Activated CD4-positive, alpha-beta T cell treated with anti-CD3 and anti-CD28 coated beads, Interleukin-2, Interleukin-4, amounts not matched to agents 100 ng/mL and 50 ng/mL, durations not matched to agents 16 hours and 8 hours (primary cell): ENCODE data around the gene BTG1.

Experiments used
- DNase-seq: peaks from one replicate; pipeline ENCODE4 v3.0.0-alpha.2; 2020; ENCODE audit warnings: low spot score

BTG1 gene

DNA sequence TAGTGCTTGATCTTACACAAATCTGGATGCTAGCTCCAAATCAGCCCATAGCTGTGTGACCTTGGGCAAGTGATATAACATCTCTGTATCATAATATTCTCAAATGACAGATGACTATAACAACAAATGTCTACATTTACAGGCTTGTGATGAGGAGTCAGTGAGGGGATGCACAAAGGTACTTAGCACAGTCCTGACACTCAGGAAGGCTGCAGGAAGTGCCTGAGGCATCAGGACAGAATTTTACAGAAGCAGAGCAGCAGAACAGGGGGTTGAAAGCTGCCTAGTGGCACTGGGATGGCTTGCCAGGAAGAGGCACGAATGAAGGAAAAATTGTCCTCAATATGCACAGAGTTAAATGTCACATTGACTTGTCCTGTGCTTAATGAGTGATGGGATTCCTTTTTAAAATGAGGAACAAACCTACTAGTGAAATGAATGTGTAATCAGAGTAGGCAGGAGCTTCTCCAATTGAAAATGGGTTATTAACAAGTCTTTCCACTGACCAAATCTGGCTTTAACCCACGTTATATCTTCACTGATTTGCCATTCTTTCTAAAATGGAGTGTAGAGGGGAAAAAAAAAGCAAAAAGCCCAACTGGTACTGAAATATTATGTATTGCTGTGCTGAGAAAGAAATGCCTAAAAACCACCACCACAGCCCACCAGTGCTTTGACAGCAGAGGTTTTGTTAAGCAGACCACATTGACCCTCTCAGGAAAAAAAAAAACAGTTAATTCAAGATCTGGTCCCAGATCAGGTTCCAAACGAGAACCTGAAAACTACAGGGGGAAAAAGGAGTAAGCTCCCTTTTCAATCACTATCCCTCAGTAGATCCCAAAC, 11.6 kb downstream of the BTG1 start:
- DNase-seq, result no peak

DNA sequence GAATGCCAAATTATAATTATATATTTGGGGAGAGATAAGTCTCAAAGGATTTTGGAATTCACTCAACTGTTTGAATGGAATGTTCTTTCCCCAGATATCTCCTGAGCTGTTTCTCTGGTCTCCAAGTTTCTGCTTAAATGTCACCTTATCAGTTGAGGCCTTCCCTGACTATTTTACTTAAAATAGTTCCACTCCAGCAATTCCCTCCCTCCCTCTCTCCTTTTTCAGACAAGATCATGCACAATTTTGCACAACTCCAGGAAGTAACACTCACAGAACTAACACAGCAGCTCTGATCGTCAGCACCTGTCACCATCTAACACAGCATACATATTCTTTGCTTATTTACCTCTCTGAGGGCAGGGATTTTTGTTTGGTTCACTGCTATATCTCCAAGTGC, 12.5 kb downstream of the BTG1 start:
- no peak for DNase-seq

DNA sequence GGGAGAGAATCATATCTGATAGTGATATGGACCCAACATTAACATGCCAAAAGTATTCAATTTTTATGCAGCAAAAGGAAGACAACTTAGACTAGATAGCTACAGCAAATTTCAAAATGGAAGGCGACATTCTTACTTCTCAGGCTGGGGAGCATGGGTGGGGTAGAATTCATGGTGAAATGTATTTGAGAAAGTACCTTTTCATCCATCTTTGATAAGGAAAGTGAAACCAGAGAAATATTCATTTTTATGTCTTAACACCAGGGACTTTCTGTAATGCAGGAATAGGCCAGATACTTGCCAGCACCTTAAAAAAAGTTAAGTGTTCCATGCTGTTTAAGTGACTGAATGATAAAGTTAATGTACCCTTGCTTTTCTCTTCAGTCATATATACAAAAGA, 13.4 kb downstream of the BTG1 start:
- no peak for DNase-seq

DNA sequence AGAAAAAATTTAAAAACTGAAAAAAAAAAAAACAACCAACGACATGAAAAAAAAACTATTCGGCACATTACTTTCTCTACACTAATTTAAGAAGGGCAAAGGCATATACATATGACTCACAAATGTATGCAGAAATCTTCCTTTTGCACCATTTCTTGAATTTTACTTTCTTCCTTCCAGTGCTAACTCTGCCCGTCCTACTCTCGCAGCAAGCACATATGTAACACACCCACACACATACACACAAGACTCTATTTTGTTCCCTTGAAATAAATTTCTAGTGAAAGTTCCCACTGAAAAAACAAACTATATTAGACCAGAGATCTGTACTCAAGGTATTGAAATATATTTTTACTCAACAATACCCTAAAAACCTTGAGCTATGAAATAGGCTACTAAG, 14.6 kb downstream of the BTG1 start:
- no peak for DNase-seq

DNA sequence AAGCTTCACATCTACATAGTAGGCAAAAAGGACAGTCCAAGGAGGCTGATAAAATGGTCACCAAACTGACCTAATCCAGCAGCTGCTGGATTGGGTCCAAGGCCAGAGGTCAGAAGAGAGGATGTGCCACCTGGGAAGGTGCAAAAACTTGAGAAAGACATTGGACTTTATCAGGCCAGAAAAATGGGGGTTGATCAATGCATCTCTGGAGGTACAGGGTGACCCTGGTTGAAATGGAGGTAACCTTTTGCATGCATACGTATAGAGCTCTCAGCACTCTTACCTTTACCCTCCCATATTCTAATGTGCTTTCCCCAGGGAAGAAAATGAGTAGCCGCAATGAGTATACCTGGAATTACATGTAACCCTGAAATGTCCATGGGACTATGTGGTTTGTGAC, 16.0 kb downstream of the BTG1 start:
- DNase-seq, result no peak

DNA sequence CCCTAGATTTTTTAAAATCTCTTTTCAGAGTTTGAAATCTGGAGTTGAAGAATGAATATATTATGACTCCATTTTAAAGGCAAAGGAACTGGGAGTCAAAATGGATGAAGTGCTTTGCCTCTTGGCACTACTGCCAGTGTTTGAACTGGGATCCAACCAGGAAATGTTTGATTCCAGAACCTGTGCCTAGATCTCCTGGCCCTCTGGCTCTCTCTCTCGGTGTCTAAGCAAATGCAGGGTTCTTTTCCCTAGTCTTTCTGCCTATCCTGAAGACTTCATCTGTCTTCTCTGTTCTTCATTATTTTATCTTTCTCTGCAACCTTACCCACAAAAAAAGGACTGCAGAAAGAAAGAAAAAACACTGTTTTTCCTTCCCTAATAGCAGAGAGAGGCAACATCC, 17.0 kb downstream of the BTG1 start:
- DNase-seq, result no peak

DNA sequence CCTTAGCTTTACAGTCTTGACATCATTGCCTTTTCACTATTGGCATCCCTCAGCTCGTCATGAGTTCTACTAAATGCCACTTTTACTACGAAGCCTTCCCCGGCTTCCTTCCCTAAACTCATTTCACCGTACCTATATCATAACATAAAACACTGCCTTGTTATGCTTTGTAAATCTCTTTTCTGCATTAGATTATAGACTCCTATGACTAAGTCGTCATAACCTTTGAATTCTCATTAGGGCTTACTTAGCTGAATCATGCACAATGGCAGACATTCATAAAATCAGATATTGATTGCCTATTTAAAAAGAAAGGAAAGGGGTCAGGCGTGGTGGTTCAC, 21.0 kb downstream of the BTG1 start:
- no peak for DNase-seq

DNA sequence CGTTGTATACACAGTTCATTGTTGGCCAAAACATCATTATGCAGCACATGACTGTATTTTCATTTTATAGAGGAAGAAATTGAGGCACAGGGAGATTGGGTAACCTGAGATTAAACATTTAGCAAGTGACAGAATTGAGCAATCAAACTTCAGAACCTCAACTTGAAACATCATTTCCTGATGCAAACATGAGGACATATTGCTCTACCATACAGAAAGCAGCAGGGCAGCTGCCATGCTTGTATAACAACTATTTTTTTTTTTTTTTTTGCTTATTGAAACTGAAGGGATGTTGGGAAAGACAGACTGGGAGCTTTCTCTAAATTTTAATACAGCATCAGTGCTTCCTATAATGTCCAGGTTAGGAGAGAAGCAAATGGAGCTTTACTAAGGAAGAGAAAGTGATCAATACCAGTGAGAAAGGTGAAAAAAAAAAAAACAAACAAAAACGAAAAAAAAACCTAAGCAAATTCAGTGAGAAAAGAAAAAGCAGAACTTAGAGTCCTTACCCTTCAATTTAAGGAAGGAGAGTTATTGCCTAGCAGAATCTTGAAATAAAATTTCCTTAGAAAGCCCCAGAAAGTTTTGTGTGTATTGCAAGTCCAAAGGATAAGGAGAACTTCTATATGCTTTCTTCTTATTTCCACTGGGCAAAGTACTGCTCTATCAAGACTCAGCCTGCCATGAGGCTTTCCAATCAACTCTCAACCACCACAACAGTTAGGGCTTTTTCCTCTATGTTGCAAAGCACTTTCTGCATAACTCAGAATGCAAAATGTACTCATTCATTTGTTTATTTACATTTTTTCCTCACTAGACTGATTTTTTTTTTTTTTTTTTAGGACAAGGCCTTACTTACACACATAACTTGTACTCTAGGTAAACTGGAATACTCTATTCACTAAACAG, 21.6 kb downstream of the BTG1 start:
- DNase-seq, result no peak

DNA sequence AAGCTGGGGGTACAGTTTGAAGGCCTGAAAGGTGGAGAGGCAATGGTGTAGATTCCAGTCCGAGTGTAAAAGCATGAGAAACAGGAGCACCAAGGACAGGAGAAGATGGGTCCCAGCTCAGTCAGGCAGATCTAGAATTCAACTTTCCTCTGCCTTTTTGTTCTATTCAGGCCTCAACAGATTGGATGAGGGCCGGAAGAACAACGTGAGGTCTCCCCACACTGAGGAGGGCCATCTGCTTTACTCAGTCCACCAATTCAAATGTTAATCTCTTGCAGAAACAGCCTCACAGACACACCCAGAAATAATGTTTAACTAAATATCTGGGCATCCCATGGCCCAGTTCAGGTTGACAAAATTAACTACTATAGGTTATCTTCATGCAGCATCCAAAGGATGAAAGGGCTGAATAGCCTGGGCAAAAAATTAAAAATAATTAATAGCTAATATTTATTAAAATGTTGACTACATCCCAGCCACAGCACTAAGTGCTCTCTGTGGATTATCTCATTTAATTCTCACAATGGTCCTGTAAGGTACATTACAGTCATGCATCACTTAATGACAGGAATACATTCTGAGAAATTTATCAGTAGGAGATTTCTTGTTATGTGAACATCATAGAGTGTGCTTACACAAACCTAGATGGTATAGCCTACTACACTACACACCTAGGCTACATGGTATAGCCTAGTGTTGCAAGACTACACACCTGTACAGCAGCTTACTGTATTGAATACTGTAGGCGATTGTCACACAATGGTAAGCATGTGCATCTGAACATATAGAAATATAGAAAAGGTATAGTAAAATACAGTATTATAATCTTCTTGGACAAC, 22.5 kb downstream of the BTG1 start:
- DNase-seq, result no peak

DNA sequence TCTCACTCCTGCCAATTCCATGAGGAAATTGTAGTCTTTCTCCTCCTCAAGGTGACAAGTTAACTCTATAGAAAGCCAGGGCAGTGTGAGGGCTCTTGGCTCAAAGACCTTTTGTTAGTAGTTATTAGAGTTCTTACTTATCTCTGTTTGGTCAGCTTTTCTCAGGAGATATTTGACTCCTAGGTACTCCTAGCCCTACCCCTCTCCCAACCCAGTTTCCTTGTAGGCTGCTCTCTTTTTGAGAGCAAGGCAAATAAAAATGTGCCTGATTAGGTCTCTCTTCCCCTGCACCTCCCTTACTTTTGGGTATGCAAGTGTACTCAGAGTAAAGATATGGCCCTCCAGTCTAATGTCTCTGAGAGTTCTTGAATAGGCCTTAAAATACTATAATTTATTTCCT, 23.8 kb downstream of the BTG1 start:
- DNase-seq, result no peak

DNA sequence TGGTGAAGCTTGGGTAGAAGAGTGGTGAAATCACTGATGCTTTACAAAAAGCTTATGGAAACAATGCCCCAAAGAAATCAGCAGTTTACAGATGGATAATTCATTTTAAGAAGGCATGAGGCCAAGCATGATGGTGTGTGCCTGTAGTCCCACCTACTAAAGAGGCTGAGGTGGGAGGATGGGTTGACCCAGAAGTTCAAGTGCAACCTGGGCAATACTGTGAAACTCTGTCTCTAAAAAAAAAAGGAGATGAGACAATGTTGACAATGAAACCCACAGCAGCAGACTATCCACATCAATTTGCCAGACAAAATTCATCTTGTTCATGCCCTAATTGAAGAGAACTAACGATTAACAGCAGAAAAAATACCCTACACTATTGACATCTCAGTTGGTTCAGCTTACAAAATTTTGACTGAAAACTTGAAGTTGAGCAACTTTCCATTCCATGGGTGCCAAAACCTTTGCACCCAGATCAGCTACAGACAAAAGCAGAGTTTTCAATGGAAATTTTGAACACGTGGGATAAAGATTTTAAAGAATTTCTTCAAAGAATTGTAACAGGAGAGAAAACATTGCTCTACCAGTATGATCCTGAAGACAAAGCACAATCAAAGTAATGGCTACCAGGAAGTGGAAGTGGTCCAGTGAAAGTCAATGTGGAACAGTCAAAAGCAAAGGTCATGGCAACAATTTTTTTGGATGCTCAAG, 26.7 kb downstream of the BTG1 start:
- no peak for DNase-seq

DNA sequence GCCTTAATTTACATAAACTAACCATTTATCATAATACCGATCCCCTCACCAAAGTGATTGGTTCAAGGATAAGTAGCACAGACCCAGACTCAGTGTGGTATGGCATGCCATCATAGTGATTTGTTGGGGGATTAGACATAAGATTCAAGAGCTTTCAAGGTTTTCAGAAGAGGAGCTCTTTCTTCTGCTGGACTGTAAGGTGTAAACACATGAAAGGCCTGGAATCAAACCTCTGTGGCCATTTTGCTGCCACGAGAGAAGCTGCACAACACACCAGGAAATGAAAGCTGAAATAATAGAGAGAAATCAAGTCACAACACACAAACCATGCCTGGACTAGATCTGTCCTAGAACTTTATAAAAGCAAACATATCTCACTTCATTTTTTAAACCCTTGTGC, 30.8 kb downstream of the BTG1 start:
- no peak for DNase-seq

DNA sequence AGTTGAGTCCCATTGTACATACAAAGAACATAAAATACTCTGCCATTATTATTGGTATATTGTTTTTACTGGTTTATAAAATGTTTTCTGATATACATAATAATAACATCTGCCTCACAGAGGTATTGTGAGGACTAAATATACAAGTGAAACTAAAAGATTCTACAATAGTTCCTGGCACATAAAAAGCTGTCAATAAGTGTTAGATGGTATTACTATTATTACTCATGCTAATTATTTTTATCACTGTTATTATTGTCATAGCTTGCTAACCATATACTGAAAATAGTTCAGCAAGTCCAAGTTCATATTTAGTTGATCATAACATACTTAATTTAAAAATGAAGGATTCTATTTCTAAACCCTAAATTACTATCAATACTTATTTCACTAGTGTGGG, 34.4 kb downstream of the BTG1 start:
- no peak for DNase-seq

DNA sequence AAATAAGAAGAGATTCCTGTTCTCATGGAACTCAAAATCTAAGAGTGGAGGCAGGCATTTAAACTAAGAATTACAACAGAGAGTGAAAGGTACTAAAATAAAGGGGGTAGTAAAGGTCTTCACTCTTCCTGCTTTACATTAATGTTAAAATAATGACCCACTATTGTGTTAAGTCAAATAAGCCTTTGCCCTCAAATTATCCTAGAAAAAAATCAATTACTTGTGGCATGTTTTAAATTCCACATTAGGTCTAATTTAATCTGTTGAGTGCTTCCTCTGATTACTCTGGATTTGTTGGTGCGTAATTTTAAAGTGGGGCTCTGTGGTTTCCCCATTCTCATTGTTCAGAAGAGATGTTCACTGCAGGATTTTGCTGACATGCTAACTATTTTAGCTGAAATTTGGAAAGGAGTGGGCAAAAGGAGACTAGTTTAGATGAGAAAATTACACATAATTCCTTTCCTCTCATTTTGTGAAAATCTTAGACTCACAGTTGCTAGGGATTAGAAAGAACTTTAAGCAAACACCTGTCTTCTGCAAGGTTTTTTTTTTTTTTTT, 35.5 kb downstream of the BTG1 start:
- DNase-seq, result no peak

DNA sequence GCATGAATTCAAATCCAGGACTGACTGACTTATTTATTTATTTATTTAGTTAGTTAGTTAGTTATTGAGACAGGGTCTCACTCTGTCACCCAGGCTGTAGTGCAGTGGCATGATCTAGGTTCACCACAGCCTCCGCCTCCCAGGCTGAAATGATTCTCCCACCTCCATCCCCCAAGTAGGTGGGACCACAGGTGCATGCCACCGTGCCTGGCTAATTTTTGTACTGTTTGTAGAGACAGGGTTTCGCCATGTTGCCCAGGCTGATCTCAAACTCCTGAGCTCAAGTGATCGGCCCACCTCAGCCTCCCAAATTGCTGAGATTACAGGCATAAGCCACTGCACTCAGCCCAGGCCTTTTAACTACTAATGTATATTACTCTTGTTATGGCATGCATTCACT, 36.0 kb downstream of the BTG1 start:
- DNase-seq, result no peak

DNA sequence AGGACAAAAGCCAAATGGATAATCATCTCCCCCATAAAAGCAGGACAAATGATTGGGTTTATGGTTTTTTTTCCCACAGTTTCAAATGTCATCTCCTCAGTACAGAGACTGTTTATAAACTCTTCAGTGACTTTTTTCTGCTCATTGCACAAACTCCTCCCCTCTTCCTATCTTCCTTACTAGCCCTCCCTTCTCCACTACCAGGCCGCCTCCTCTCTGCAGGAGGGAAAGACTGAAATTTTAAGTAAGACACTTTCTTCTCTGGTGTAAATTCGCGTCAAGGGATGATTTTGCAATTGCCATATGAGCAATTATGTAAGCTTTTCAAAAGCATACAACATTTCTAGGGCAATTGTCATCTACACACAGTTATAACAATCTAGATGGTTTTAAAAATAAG, 37.0 kb downstream of the BTG1 start:
- DNase-seq, result no peak

DNA sequence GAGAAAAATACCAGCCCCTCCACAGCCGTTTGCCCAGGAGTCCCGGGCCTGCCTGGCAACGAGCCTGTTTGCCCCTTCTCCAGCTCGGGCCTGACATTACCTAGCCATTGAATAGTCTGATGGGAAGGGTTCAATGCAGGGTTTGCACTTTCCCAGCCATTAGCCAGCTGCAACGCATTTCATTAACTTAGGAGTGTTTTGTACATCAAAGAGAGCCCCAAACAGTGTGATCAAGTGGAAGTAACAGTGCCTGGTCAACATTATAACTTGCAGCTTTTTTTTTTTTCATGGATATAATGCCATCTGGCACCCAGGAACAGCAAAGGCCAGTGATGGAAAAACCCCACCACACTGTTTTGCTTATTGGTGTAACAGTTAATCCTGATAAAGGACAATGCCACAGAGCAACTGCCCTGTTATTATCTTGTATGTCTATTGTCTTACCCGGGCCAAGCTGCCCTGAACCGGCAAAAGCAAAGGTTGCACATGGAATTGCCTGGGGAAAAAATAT, 38.0 kb downstream of the BTG1 start:
- DNase-seq, result no peak

DNA sequence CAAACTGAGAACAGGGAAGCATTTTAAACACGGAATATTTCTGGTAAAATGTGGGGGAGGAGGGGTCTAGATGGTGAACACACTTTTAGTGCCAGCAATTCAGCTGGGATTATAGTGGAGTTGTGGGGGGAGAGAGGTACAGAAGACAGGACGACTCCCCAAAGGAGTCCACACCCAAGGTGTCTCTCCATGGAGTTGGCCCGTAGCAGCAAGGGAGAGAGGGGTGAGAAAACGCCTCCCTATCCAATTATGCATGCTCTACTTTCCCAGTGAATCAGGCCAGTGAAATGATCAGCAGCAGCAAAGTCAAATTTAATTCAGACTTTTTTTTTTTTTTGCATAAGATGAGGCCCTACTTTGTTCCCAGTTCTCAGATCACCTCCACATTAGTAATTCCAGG, 38.6 kb downstream of the BTG1 start:
- no peak for DNase-seq

DNA sequence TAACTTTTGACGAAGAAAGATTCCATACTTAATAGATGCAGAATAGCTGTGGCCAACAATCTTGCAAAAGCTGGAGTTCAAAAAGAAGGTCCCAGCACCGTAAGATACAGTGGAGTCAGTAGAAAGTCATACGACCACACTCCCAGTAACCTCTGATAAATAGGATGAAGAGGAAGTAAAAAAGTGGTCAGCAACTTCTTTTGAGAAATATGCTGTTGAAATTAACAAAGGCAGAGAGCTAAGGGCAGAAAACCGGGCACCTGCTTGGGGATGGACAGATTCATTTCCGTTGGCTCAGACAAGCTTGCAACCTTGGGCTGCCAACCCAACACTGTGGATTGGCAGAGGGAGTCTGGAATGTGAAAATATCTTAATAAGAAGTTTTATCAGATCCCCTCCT, 40.0 kb downstream of the BTG1 start:
- DNase-seq, result no peak

DNA sequence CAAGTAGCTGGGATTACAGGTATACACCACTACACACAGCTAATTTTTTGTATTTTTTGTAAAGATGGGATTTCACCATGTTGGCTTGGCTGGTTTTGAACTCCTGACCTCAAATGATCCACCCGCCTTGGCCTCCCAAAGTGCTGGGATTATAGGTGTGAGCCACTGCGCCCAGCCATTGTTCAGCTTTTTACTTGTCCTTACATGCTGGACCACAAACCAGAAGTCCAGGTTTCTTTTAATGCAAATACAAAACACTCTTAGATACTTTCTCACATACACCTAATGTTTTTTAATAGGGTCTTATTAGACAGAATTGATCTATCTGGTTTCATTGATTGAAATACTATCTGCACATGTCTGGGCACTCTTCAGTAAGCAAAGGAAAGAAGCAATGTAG, 40.5 kb downstream of the BTG1 start:
- no peak for DNase-seq

DNA sequence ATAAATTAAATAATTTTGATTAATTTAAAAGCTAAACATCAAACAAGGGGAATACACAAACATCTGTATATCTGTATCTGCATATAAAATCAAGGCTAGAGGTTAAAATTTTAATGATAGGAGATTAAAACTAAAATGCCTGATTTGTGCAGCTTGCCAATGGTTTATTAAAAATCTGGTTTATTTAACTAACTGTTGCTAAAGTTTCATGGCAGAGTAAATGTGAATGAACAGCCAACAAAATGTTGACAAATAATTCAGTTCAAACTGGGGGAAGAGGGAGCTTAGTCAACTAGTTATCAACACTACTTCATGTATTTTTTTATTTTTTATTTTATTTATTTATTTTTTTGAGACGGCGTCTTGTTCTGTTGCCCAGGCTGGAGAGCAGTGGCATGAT, 43.0 kb downstream of the BTG1 start:
- no peak for DNase-seq
